LNCaP clone FGC (cell line): ENCODE data around the gene ST3GAL5.
A peak's percentile ranks its signal among the peaks of the same experiment; 100 is the strongest.

Experiments
- DNase-seq: peaks from one replicate; pipeline ENCODE4 v3.0.0-alpha.2; 2011; ENCODE audit warnings: low read depth
- H3K4me3 ChIP-seq: 2 replicates; pipeline ENCODE4 v1.5.1; 2011; ENCODE audit warnings: mild to moderate bottlenecking, low read depth, low read length, control low read depth
- CTCF ChIP-seq: IDR thresholded peaks from 2 replicates; pipeline ENCODE4 v1.5.1; 2012; ENCODE audit warnings: mild to moderate bottlenecking; ENCODE audit not compliant: control insufficient read depth, insufficient read depth; ENCODE audit errors: extremely low read depth

ST3GAL5 gene

GRCh38 chr2:85888684-85889626 is at the start of gene ST3GAL5:
ST3GAL5 (minus strand) TSS chr2:85888990; CDS start chr2:85888905, 85 bp downstream.
- TF ChIP-seq CTCF = peak; percentile 65

GRCh38 chr2:85938456-85938855 is 49.7 kb upstream of the ST3GAL5 start:
- no peak overlapping the region for H3K4me3 ChIP-seq
- TF ChIP-seq CTCF = no peak
- no peak for DNase-seq

More at GRCh38 chr2:85888684-85889626, at the start of gene ST3GAL5:
- peak within 1 kb of the TSS; percentile 60 for H3K4me3 ChIP-seq
- peak; percentile 30 for DNase-seq

GRCh38 chr2:85937069-85937439 is 48.3 kb upstream of the ST3GAL5 start:
- no peak overlapping the region for H3K4me3 ChIP-seq

GRCh38 chr2:85936421-85937068 is 47.8 kb upstream of the ST3GAL5 start:
- no peak for DNase-seq
- no peak overlapping the region for H3K4me3 ChIP-seq
- no peak for TF ChIP-seq CTCF

More at GRCh38 chr2:85937069-85937439, 48.3 kb upstream of the ST3GAL5 start:
- DNase-seq = no peak
- no peak for TF ChIP-seq CTCF

GRCh38 chr2:85935746-85936208 is 47.0 kb upstream of the ST3GAL5 start:
- TF ChIP-seq CTCF = no peak
- DNase-seq = no peak
- no peak overlapping the region for H3K4me3 ChIP-seq

- DNase-seq = no peak
- no peak overlapping the region for H3K4me3 ChIP-seq
- TF ChIP-seq CTCF = no peak
Measured at GRCh38 chr2:85935170-85935745, 46.5 kb upstream of the ST3GAL5 start.
